A204.1 (cell line): ENCODE measurements around the gene NOL3.
"Not testable (repeated sequence)": the region's sequence is repeated elsewhere in the genome, so short reads cannot be mapped to it uniquely, and the experiment has no call there.

Source experiments
- FAIRE-seq: peaks from 2 replicates; lab custom pipeline; 2012; peaks lifted over from hg19 to GRCh38; lab: Jason Lieb, UNC

Gene NOL3

GRCh38 chr16:67170168-67170948 lies at the start of gene NOL3:
NOL3 (plus strand) TSS chr16:67170538.
- FAIRE-seq, result no peak

GRCh38 chr16:67122799-67123198 lies 47.5 kb upstream of the NOL3 start:
- not testable (repeated sequence) for FAIRE-seq

DNA sequence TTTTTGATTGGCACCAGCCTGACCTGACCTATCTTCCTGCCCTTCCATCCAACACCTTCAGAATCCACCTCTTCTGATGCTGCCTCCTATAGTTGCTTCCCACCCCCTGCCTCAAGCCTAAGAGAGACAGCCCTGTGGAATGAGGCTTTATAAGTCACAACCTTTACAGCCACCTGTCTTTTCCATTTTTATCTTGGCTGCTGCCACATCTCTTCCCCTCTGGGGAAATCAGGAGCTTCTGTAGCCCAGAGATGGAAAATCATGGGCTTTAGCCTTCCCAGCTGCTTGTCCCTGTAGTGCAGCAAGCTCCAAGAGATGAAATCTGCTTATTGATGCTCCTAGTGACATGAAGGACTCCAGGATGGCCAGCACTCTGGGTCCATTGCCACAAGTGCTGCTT lies 41.9 kb upstream of the NOL3 start:
- no peak for FAIRE-seq

GRCh38 chr16:67128887-67129286 lies 41.5 kb upstream of the NOL3 start:
- FAIRE-seq, result no peak

DNA sequence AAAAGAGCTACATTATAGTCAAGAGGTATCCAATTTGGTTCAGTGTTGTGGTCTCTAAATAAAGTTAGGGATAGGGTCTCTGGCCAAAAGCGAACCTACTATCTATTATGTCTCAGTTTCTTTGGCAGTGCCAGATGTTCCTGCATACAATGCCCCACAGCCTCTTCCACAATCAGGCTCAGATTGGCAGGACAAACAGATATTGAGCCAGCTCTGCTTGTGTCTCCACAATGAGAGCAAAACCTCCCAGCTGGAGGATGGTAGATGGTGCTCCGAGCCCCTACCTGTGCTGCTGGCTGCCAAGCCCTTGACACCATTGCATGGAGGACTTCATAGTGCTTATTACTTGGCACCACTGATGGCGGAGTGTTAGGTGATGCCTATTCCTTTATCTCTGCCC lies 40.9 kb upstream of the NOL3 start:
- no peak for FAIRE-seq

GRCh38 chr16:67137605-67138004 lies 32.7 kb upstream of the NOL3 start:
- FAIRE-seq, result no peak

DNA sequence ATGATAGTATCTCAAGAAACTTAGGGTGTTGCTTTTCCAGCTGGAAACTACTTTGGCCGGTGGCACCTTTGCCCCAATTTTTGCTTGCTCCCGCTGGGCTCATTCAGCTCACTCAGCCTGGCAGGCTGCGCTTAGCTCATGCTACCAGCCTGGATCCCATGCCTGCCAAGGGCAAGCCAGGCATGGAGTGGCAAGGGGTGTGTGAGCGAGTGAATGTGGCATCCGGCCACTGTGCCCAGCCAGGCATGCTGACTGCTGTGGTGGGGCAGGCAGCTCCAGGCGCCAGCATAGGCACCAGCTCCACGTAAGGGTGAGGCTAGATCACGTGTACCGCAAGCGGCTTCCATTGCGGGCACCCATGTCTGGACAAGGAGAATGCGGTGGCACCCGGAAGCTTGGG lies 28.9 kb upstream of the NOL3 start:
- FAIRE-seq, result no peak

GRCh38 chr16:67142342-67142741 lies 28.0 kb upstream of the NOL3 start:
- FAIRE-seq, result no peak

- FAIRE-seq, result no peak
These were observed 25.4 kb upstream of the NOL3 start for GRCh38 chr16:67144943-67145342.

DNA sequence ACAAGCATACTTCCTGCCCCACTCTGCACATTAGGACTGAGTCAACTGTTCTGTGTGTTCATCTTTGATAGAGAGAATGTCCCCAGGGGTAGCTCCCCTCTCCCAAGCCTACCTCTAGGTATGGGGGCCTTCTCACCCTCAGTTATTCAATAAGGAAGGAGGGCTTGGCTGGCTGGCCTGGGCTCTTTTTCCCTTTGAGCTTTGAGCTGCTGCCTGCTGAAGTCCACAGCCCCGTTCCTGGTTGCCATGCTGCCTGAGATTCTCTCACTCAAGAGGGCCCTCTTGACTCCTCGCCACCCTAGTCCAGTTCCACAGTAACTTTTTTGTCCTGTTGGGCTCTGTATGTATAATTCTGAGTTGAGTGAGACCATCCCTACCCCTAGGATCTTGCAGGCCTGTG lies 24.6 kb upstream of the NOL3 start:
- no peak for FAIRE-seq

GRCh38 chr16:67146523-67147357 lies 23.6 kb upstream of the NOL3 start:
- FAIRE-seq, result no peak

- no peak for FAIRE-seq
These were observed 22.7 kb upstream of the NOL3 start for GRCh38 chr16:67147437-67148140.

DNA sequence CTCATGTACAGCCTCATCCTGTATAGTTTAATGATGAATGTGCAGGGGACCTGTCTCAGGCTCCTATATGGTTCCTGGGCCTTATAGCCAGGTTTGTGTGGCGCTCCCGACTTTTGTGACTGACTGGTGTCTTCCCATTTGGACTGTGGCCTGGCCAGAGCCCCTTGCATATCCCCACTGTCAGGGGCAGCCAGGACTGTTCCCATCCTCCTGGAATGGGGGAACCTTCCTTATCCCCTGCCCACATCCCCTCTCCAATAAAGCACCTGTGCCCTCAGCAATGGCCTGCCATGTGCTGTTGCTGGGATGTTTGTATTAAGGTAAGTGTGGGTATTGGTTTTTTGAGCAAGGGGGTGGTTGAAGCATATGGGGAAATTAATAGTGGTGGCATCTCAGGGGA lies 22.1 kb upstream of the NOL3 start:
- no peak for FAIRE-seq

- no peak for FAIRE-seq
These were observed 21.6 kb upstream of the NOL3 start for GRCh38 chr16:67148656-67149275.

GRCh38 chr16:67149276-67150046 lies 20.9 kb upstream of the NOL3 start:
- FAIRE-seq, result no peak

DNA sequence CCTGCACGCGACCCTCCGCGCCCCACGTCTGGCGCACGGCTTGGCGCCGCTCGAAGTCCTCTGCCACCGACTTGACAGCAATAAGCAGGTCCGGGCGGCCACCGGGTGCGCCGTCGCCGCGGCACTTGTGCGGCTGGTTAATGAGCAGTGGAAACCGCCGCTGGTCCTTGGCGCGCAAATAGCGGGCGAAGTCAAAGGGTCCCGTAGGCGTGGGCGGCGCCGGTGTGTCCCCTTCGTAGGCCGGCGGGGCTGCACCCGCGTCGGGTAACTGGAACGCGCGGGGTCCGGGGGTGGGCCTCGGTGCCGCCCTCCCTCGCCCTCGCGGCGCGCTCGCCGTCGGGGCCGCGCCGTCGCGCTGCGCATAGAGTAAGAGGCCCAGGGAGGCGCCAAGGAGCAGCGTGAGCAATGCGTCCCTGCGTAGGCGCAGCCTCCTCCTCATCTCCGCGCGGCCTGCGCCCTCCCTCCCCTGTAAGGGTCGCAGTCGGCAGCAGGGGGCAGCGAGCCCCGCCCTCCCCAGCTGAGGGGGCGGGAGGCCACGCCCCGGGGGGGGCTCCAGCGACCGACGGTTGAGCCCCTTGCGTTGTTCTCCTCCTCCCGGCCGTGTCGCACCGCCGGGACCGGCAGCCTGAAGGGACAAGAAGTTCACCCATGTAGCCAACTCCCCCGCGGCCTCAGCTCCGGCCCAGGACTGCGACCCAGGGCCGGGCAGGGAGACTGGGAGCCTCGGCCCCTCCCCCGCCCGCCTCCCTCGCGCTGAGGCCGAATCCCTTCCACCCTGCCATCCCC lies 20.1 kb upstream of the NOL3 start:
- FAIRE-seq, result no peak

DNA sequence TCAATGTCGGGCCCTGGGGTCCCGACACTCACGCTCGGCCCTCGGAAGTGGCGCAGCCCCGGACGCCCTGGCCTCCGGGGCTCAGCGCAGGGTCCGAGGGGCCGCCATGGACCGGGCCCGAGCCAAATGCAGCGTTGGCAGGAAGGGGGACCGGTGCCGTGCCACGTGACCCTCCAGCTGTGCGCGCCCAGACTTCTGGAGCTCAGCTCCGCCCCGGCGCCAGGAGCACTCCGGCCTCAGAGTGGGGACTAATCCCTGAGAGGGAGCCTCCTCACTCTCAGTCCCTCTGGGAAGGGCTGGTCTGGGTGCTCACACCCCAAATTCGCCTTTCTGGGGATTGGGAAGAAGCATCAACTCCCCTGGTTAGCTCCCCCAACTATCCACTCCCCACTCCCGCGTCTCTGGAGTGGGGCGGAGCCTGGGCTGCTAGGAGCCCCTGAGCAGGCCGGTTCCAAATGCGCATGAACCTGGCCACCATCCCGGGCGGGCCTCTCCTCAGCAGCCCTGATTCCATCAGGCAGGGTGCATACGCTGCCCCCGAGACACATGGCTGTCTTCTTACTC lies 19.4 kb upstream of the NOL3 start, which contains the start of gene B3GNT9:
B3GNT9 (minus strand) TSS at position 166 of the 564 bp plus-strand sequence. CDS start 513 bp downstream, outside the sequence.
- FAIRE-seq, result no peak

- FAIRE-seq, result no peak
These were observed 18.8 kb upstream of the NOL3 start for GRCh38 chr16:67151431-67152097.

DNA sequence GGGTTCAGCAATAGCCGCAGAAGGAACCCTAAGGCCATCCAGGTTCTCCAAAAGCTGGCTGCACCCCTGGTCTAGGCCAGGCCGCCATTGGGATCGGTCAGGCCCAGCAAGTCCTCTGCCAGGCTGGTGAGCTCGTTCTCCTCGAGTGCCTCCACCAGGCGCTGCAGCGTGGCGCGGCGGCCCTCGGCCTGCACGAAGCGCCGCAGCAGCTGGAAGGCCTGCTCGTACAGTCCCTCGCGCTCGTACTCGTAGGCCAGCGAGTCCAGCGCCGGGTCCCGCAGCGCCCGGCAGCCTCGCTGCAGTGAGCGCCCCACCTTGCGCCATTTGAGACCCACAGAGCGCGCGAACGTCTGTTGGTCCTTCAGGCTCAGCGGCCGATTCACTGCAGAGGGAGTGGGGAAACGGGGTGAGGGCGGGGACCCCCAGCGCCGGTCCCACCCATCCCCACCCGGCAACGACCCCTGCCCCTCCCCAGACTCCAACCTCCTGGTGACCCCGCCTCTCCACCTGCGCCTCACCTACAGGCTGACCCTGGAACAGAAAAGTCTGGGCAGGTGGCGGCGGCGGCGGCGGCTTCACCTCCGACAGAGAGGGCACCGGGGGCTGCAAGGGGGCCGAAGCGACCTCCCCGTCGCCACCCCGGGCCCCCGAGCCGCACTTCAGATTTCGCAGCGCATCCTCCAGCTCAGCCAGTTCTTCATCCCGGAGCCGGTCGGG lies 15.6 kb upstream of the NOL3 start:
- no peak for FAIRE-seq
